ENCODE data around the gene ORC2.
"Not testable (repeated sequence)": the region's sequence is repeated elsewhere in the genome, so short reads cannot be mapped to it uniquely, and the experiment has no call there.

The ORC2 gene

GRCh38 chr2:200963124-200963917, at the start of gene ORC2:
ORC2 (minus strand) TSS chr2:200963660; CDS start chr2:200958123, 5,537 bp downstream.
- peak; percentile 97 for DNase-seq

- DNase-seq, result no peak
Observed at GRCh38 chr2:201008296-201008829, 44.9 kb upstream of the ORC2 start.

GRCh38 chr2:201007584-201007998, 44.1 kb upstream of the ORC2 start:
- DNase-seq, result no peak

- DNase-seq, result no peak
Observed at GRCh38 chr2:201006704-201007103, 43.2 kb upstream of the ORC2 start.

GRCh38 chr2:201004370-201004769, 40.9 kb upstream of the ORC2 start:
- no peak for DNase-seq

GRCh38 chr2:200993097-200993496, 29.6 kb upstream of the ORC2 start:
- no peak for DNase-seq

GRCh38 chr2:200987137-200987536, 23.7 kb upstream of the ORC2 start:
- DNase-seq, result no peak

- no peak for DNase-seq
Observed at GRCh38 chr2:200985799-200986198, 22.3 kb upstream of the ORC2 start.

- no peak for DNase-seq
Observed at GRCh38 chr2:200976710-200977109, 13.2 kb upstream of the ORC2 start.

GRCh38 chr2:200975672-200976071, 12.2 kb upstream of the ORC2 start:
- DNase-seq, result no peak

GRCh38 chr2:200970057-200970456, 6.6 kb upstream of the ORC2 start:
- DNase-seq, result not testable (repeated sequence)

GRCh38 chr2:200968735-200969134, 5.3 kb upstream of the ORC2 start:
- DNase-seq, result no peak

GRCh38 chr2:200968162-200968561, 4.7 kb upstream of the ORC2 start:
- no peak for DNase-seq

GRCh38 chr2:200966770-200967169, 3.3 kb upstream of the ORC2 start:
- DNase-seq, result no peak

GRCh38 chr2:200964498-200964897, 1.0 kb upstream of the ORC2 start:
- DNase-seq, result no peak

- not testable (repeated sequence) for DNase-seq
Observed at GRCh38 chr2:200963918-200964252, 425 bp upstream of the ORC2 start.

GRCh38 chr2:200962811-200963123, 693 bp downstream of the ORC2 start:
- no peak for DNase-seq

GRCh38 chr2:200961674-200962073, 1.8 kb downstream of the ORC2 start:
- no peak for DNase-seq

GRCh38 chr2:200950378-200950777, 13.1 kb downstream of the ORC2 start:
- no peak for DNase-seq

- no peak for DNase-seq
Observed at GRCh38 chr2:200945395-200945729, 18.1 kb downstream of the ORC2 start.

GRCh38 chr2:200944467-200945394, 18.7 kb downstream of the ORC2 start:
- DNase-seq, result no peak

- DNase-seq, result no peak
Observed at GRCh38 chr2:200943527-200944105, 19.8 kb downstream of the ORC2 start.

GRCh38 chr2:200939832-200940231, 23.6 kb downstream of the ORC2 start:
- DNase-seq, result no peak
